Progenitor cell of endocrine pancreas (in vitro differentiated cells): ENCODE data around the gene IFNAR2. TPM values are rescaled to one million over a fixed set of nuclear protein-coding genes. Genes with fewer than 3 reads are reported as not detected.

Experiments
- DNase-seq: peaks from one replicate; pipeline ENCODE4 v3.0.0; 2021; ENCODE audit warnings: low spot score; ENCODE audit not compliant: unreplicated experiment
- H3K27ac Mint-ChIP-seq: 2 replicates; pipeline ENCODE4 v1.8.0; 2021; ENCODE audit warnings: mild to moderate bottlenecking, moderate library complexity, mixed read lengths
- H3K27me3 Mint-ChIP-seq: 2 replicates; pipeline ENCODE4 v1.8.0; 2021; ENCODE audit warnings: mixed read lengths
- H3K36me3 Mint-ChIP-seq: 2 replicates; pipeline ENCODE4 v1.8.0; 2022; ENCODE audit warnings: mixed read lengths; ENCODE audit not compliant: insufficient read depth
- H3K4me1 Mint-ChIP-seq: 2 replicates; pipeline ENCODE4 v1.8.0; 2021; ENCODE audit warnings: low read depth, mixed read lengths
- H3K4me3 Mint-ChIP-seq: 2 replicates; pipeline ENCODE4 v1.8.0; 2021; ENCODE audit warnings: low read depth, mild to moderate bottlenecking, moderate library complexity, mixed read lengths
- H3K9me3 Mint-ChIP-seq: 2 replicates; pipeline ENCODE4 v1.8.0; 2021; ENCODE audit warnings: low read depth, mixed read lengths
- total RNA-seq: library from RNA; stranded (reverse); gene quantifications from 2 replicates; pipeline ENCODE4 v1.2.1, GENCODE V29; 2021
- TF ChIP-seq, protein P1 (sequence below): fragments of 200-600 bp; sonication (generic); IDR thresholded peaks from one replicate; pipeline ENCODE4 v1.5.0; 2021; ENCODE audit warnings: antibody characterized with exemption, mild to moderate bottlenecking; ENCODE audit not compliant: unreplicated experiment

Gene IFNAR2
- total RNA-seq, 1 donor from 2014 or later, result 17.4 TPM

DNA sequence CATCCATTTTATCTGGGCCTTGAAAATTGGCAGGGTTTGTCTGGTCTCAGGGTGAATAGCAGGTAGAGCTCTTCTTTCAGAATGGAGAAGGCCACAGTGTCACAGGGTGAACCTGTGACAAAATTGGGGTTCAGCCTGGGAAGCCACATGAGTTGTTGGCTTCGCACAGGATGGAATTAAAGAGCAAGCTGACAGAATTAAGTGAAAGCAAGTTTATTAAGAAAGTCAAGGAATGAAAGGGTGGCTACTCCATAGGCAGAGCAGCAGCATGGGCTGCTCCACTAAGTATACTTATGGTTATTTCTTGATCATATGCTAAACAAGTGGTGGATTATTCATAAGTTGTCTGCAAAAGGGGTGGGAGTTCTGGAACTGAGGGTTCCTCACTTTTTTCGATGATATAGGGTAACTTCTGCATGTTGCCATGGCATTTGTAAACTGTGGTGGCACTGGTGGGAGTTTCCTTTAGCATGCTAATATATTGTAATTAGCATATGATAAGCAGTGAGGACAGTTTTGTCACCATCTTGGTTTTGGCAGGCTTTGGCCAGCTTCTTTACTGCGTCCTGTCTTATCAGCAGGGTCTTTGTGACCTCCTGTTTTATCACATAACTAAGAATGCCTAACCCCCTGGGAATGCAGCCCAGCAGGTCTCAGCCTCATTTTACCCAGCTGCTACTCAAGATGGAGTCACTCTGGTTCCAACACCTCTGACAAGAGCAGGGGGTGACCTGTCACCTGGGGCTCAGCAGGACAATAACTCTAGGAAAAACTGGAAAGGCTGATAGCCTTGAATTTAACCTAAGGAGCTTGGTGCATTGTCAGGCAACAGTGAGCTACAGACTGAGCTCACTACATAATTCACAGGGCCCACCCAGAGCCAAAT, 5.1 kb downstream of the IFNAR2 start:
- Mint-ChIP-seq H3K27me3 (no peaks in the 10 kb centered on the region), H3K36me3 (peaks cover 16% of the 10 kb centered on the region), H3K4me3 (no peak overlapping the region), H3K4me1 (peaks cover 26% of the 10 kb centered on the region), H3K9me3 (peaks cover 7% of the 10 kb centered on the region), H3K27ac (peak overlapping the region; percentile 54)
- no peak for DNase-seq
- TF ChIP-seq, protein P1, sequence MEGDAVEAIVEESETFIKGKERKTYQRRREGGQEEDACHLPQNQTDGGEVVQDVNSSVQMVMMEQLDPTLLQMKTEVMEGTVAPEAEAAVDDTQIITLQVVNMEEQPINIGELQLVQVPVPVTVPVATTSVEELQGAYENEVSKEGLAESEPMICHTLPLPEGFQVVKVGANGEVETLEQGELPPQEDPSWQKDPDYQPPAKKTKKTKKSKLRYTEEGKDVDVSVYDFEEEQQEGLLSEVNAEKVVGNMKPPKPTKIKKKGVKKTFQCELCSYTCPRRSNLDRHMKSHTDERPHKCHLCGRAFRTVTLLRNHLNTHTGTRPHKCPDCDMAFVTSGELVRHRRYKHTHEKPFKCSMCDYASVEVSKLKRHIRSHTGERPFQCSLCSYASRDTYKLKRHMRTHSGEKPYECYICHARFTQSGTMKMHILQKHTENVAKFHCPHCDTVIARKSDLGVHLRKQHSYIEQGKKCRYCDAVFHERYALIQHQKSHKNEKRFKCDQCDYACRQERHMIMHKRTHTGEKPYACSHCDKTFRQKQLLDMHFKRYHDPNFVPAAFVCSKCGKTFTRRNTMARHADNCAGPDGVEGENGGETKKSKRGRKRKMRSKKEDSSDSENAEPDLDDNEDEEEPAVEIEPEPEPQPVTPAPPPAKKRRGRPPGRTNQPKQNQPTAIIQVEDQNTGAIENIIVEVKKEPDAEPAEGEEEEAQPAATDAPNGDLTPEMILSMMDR, result no peak

DNA sequence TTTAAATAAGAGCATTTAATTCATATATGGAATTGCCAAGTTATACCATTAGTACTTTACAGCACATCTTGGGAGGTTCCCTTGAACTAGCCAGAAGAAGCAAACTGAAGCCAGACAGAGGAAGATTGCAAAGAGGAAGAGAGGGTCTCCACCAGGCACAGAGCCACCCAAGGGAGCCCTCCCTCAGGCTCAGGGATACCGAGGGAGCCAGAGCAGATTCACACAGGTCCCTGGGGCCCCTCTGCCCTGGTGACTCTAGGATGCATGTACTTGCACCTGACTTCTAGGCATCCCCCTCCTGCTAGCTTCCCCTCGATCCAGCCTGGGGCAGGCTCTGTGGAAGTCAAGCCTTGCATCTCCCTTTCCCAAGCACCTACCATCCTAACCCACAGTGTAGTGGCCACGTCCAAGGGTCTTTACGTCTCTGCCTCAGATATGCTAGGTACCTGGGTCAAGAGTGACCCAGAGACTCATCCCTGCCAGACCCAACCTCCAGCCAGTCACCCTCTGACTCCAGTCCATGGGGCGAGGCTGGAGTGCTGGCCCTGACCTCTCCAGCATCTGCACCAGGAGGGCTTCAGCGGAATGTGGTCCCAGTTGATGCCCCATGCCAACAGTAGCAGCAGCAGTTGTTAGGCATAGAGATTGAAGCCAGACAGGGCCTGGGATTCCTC, 6.4 kb downstream of the IFNAR2 start:
- TF ChIP-seq, protein P1, result no peak
- Mint-ChIP-seq H3K4me3 (no peak overlapping the region), H3K27ac (no peak overlapping the region), H3K4me1 (peaks cover 24% of the 10 kb centered on the region), H3K9me3 (peaks cover 7% of the 10 kb centered on the region), H3K36me3 (peaks cover 18% of the 10 kb centered on the region), H3K27me3 (no peaks in the 10 kb centered on the region)
- DNase-seq, result no peak

DNA sequence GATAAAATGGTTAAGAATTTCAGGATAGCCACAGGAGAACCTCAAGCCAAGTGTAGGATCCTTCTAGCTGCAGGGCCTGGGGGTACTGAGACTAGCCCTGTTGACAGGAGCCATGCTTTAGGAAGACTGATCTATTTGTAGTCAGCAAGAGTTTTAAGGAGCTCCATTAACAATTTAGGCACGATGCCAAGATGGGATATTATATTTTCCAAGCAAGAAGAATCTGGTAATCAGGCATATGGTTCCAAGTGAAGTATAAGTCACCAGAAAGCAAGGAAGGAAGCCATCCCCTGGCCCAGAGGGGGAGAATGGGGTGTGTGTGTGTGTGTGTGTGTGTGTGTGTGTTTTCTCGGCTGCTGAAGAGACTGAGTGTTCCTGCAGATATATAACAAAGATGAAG, 7.0 kb downstream of the IFNAR2 start:
- H3K36me3 Mint-ChIP-seq, result peaks cover 19% of the 10 kb centered on the region
- no peaks in the 10 kb centered on the region for H3K27me3 Mint-ChIP-seq
- H3K9me3 Mint-ChIP-seq, result peaks cover 7% of the 10 kb centered on the region
- no peak overlapping the region for H3K4me3 Mint-ChIP-seq
- TF ChIP-seq, protein P1, result no peak
- peaks cover 20% of the 10 kb centered on the region for H3K4me1 Mint-ChIP-seq
- H3K27ac Mint-ChIP-seq, result peak overlapping the region; percentile 63
- no peak for DNase-seq

DNA sequence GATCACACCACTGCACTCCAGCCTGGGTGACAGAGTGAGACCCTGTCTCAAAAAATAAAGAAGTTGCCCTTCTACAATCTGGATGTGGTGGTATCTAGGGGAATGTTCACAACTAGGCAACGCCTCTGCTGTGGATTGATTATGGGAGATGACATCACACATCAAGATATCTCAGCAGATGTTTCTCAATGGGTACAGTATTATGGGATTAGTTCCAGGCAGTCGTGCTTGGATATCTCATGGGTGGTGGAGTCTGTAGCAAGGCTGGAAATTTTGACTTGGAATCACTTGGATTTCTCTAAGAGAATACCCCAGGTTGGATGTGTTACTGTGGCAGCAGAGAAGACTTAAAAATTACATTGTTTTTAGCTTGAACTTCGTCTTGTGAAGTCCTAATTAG, 7.7 kb downstream of the IFNAR2 start:
- Mint-ChIP-seq H3K36me3 (peaks cover 25% of the 10 kb centered on the region), H3K27ac (no peak overlapping the region), H3K4me1 (peaks cover 15% of the 10 kb centered on the region), H3K27me3 (no peaks in the 10 kb centered on the region), H3K4me3 (no peak overlapping the region), H3K9me3 (peaks cover 7% of the 10 kb centered on the region)
- TF ChIP-seq, protein P1, result no peak
- DNase-seq, result no peak

DNA sequence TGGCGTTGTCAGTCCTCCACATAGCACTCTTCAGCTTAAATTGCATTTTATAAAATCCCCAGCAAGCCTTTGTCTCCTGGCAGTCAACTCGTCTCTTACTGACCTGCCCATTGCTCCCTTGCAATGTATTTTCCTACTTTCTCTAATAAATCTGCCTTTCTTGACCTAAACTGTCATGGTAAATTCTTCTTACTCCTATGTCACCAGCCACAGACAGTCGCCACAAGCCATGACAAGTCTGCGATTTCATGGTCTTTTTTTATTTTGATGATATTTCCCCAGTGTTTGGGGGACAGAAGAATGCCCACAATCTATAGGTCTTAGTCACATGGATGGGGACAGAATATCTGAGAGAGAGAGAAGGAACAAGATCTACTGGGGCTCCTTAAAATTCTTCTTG, 8.4 kb downstream of the IFNAR2 start:
- DNase-seq, result no peak
- H3K27me3 Mint-ChIP-seq, result no peaks in the 10 kb centered on the region
- peak overlapping the region; percentile 9 for H3K27ac Mint-ChIP-seq
- peaks cover 8% of the 10 kb centered on the region for H3K4me1 Mint-ChIP-seq
- no peak overlapping the region for H3K4me3 Mint-ChIP-seq
- H3K36me3 Mint-ChIP-seq, result peaks cover 25% of the 10 kb centered on the region
- H3K9me3 Mint-ChIP-seq, result peaks cover 7% of the 10 kb centered on the region
- TF ChIP-seq, protein P1, result no peak
